GM21526 (cell line): Measurements from ENCODE around the gene PPP1R37.

Experiments
- ATAC-seq: cut with Tn5 transposase; IDR thresholded peaks from one replicate; pipeline ENCODE4 v1.9.1; 2021; ENCODE audit warnings: moderate library complexity; ENCODE audit not compliant: unreplicated experiment, low FRiP score

The PPP1R37 gene

DNA sequence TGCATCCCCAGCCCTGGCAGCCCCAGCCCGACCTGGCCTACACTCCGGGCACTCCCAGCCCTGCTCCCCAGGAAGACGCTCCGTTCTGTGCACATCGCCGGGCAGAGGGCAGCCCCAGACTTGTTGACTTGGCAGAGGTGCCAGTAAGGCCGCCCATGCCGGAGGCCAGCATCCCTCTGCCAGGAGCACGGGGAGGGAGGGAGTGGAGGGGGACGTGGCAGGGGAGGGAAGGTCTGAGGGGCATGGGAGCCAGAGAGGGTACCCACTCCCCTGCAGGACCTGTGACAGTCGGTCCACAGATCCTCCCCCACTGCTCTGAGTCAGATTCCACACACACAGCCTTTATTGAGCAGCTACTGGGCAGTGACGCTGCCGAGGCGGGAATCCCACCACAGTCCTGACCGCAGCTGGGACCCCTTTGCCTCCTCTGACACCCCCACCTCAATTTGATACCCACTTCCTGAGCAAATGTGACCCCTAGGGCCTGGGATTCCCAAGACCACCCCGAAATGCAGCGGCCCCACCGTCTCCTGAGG lies 69.7 kb downstream of the PPP1R37 start:
- no peak for ATAC-seq

DNA sequence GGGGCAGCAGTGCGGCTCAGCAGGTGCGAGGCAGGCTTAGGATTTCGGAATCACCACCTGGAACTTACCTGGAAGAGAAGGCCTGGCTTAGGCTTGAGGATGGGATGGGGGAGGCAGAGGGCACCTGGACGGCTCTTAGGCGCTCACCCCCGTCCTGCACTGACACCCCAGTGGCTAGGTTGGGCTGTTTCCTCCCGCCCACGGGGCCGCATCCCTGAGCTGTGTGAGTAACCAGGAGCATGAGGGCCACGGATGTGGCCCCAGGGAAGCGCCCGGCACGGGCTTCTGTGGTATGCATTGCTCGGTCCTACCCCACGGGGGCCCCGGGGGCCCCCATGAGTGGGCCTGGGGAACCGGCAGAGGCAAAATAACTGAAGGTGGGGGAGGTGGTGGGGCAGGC lies 70.2 kb downstream of the PPP1R37 start:
- no peak for ATAC-seq

DNA sequence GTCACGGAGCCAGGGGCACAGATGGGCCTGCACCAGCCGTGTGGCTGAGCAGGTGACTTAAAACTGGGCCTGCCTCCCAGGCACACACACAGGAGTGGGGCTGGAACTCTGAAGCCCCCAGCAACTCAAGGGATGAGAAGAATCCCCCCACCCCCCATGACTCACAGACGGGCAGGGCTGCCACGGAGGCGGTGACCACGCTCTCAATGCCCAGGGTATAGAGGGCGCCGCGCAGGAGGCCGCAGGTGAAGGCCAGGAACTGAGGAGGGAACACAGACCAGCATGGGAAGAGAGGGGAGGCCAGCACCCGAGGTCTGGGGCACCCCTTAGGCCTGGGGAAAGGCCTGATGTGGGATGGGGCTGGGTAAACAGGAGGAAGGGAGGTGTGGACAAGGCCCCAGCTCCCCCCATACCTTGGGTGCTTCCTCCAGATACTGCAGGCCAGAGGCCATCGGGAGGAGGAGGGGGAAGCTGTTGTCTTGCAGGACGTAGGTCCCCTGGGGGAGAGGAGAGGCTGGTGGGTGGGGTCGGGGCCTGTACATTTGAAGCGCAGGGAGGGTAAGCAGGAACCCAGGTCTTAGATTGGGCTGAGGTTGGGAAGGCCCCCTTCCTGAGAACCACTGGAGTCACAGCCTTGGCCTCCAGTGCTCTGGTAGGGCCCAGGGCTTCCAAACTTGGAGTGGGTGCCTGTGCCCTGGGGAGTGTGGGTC lies 70.9 kb downstream of the PPP1R37 start:
- no peak for ATAC-seq

DNA sequence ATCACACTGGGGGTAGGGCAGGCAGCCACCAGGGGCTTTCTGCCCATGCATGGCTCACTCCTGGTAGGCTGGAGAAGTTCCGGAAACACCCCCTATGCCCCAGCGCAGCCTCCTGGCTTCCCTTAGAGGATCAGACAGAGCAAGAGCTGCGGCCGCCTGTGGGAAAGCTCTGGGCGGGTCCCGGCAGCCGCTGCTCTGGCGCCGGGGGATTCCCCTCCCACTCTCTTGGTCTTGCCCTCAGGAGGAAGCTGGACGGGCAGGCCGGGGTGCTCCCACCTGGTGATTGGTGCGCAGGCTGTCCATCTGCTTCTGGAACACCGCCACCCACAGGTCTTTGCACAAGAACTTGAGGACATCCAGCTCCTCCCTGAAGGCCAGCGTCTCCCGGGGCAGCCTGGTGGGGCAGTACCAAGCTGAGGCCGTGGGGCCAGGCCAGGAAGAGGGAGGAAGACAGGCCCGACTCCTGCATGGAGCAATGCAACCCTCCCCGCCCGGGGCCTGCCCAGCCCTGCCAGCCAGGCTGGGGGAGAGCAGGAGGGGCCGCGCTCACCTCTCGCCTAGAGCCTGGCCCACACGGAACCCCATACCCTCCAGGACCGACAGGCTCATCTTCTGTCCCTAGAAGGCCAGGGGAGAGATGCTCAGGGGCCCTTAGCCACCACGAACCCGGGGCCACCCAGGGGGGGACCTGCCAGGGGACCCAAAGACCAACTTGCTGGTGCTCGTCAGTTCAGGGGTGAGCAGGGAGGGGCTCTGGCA lies 71.8 kb downstream of the PPP1R37 start:
- no peak for ATAC-seq

DNA sequence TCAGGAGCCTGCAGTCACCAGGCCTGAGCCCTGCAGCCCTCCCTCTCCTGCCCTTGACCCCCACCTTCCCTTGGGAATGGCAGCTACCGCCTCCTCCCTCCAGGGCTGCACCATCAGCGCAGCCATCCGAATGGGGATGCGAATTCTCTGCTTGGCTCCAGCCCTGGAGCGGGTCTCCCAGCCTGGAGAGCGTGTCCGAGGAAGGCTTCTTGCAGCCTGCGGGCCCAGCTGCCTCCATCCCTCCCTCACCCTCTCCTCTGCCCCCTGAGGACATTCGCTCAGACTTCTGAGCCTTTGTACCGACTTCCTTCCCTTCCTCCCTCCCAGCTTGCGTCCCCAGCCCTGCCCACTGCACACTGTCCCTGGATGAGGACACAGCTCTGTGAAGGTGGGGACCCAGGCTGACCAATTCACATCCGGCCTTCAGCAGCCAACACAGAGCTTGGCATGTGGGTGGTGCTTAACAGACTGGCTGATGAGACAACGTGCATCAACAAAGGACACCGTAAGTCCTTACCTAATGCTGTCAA lies 73.8 kb downstream of the PPP1R37 start:
- no peak for ATAC-seq

DNA sequence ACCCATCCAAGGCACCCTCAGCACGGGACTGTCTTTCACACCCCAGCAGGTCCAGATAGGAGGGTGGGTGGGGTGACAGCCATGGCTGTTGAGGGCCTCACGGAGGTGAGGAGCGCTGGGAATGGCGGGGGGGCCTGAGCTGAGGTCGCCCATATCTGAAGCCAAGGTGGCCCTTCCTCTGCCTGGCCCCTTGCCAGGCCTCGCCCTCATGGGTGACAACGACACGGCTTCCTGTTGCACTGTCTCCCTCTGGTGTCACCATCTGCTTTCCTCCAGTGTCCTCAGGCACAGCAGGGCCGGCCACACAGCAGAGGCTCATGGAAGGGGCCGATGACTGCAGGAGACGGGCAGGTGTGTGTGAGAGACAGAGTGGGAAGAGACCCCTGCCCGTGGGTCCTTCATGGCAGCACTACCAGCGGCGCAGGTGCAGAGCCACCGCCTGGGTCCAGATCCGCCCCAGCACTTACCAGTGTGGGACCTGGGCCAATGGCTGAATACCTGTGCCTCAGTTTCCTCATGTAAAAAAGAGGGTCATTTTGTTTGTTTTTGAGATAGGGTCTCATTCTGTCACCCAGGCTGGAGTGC lies 75.9 kb downstream of the PPP1R37 start:
- no peak for ATAC-seq

DNA sequence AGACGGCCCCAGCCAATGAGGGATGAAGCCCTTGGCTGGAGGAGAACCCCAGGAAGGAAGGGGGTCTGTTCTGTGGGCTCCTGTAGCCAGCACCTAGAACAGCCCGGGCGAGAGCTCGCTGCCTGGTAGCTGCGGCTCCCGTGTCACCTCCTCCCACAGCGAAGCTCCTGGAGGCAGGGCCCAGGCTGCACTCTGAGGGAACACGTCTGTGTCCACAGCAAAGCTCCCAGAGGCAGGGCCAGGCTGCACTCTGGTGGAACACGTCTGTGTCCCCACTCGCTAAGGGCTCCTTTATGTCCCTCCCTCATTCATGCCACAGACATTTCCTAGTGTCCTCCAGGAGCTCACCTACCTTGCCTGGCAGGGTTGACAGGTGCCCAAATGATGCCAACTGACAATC lies 76.6 kb downstream of the PPP1R37 start:
- ATAC-seq: no peak

DNA sequence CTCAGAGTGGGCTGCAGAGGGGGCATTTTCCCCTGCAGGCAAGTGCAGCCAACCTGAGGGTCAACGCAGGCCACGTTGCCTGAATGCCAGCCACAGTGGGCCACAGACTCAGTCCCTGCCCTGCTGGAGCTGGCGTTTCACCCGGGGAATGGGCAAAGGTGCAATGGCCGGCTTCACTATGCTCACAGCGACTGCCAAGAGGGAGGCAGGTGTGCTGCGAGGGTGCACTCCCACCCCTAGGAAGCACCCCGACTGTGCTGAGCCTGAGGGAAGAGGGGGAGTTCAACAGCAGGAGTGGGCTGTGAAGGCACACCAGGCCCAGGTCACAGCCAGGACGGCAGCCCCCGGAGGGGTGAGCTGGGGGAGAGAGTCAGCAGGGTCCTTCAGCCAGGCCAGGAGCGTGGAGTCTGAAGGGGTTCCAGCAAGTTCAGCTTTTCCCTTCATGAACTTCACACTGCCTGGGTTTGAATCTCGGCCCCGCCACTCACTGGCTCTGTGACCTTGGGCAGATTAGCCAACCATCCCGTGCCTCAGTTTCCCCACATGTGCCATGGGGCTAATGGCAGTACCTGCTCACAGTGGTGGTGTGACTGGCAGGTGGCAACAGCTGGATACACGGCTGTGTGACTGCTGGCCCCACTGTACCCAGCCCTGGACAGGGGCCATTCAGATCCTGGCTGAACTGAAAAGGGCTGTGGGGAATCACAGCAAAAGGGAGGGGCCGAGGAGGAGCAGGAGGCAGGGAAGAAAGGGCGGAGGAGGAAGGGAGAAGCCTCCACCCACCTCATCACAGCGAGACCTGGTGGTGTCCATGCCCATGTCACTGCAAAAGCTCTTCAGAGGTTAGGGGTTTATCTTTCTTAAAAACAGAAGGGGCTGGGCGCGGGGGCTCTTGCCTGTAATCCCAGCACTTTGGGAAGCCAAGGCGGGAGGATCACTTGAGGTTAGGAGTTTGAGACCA lies 77.4 kb downstream of the PPP1R37 start:
- ATAC-seq: no peak

DNA sequence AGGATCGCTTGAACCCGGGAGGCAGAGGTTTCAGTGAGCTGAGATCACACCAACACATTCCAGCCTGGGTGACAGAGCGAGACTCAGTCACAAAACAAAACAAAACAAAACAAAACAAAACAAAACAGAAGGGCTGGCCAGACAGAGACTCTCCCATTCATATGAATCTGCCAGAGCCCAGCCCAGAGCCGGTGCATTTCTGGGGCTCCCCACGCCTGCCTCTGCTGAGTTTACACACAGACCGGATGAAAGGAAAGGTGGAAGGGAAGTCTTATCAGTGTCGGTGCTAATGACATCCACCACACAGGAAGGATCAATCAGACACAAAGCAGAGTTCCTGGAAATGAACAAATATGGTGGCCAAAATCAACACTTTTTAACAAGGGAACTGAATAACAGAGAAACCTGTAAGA lies 78.2 kb downstream of the PPP1R37 start:
- no peak for ATAC-seq

DNA sequence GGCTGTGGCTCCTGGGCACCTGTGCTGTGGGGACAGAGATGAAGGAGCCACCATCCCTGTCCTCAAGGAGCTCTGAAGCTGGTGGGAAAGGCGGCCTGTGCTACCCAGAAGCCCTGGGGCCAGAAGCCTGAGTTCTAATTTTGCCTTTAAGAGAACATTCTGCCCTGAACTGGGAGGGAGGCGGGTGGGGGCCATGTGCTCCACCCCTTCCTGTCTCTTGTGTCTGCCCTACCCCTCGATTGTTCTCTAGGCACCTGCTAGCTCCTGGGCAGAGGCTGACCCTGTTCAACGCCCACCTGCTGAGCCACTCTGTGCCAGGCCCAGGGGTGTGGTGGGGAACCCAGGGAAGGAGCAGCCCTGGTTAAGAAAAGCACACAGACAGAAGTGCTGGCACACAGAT lies 79.2 kb downstream of the PPP1R37 start:
- no peak for ATAC-seq

DNA sequence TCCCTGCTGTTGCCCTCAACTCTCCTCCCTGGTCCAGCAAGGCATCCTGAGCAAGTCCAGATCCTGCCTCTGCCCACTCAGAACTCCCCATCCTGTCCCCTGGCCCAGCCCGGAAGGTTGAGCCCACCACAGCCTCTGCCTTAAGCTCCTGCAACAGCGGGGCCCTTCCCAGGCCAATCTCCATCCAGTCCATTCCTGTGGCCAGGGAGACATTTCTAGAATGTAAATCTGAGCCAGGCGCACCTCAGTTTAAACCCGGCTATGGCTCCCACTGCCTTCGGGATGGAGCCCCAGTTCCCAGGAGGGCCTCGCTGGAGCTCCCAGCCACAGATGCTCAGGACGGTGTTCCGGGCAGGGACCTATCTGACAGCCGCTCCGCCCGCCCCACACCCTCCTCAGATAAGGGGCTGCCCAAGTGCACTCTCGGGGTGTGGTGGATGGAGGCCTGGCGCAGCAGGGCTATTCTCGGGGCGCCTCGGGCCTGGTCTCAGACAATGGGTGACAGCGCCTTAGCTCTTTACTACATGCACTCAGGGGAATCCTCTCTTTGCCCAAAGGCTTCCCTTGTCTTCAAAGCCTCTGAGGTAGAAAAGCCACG lies 79.7 kb downstream of the PPP1R37 start:
- ATAC-seq: no peak

DNA sequence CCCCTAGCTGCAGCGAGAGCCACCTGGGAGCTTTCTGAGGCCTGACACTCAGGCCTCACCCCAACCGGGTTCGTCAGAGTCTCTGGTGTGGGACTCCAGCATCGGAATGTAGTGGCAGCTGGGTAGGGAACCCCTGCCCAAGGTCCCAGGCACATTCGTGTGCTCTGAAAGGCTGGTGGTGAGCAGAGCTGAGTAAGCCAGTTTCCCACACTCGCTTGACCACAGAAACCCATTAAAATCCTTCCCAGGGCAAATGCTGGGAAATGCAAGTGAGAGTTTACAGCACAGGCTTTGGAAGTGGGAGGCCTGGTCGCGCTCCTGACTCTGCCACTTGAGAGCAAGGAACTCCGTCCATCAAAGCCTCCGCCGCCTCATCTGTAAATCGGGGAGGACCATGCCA lies 80.8 kb downstream of the PPP1R37 start:
- no peak for ATAC-seq

DNA sequence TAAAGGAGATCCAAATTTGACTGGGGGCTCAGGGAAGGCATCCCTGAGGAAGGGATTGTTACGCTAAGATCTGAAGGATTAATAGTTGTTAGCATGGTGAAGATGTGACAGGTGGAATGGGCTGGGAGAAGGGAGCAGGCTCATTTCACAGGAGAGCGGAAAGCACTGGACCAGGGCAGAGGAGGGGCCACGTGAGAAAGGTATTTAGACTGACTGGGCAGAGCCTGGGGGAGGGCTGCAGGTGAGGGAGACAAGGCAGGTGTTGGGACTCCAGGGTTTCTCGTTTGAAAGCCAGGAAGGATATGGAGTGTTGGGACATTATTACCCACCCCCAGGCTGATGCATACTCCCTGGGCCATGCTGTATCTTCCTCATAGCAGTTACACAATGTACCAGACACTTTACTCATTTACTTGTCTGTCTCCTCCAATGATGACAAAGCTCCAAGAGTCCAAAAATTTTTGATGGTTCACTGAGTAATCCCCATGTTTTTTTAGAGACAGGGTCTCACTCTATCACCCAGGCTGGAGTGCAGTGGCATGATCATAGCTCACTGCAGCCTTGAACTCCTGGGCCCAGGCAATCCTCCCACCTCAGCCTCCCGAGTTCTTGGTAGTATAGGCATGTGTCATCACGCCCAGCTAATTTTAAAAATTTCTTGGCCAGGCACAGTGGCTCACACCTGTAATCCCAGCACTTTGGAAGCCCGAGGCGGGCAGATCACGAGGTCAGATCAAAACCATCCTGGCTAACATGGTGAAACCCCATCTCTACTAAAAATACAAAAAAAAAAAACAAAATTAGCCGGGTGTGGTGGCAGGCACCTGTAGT lies 82.8 kb downstream of the PPP1R37 start:
- ATAC-seq: no peak

DNA sequence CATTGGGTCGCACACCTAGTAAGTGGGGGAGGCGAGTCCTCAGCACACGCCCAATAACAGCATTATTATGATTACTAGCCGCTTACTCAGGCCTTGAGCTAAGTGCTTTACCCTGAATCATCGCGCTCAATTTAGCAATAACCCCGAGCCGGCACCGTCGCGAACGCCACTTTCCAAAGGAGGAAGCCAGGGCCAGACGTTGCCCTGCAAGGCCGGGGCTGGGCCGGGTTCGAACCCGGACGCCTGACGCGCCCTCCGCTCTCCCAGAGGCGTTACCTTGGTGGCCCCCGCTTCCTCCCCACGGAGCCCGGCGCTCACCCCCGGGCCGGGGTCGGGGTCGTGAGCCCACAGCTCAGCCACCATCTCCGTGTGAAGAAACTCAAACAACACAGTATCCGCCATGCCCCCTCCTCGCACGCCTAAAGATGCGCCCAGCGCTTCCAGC lies 84.9 kb downstream of the PPP1R37 start, which contains the start of gene TRAPPC6A:
TRAPPC6A (minus strand) TSS at position 421 of the 445 bp plus-strand sequence; CDS start at position 402, 19 bp downstream.
- ATAC-seq: peak; percentile 8

DNA sequence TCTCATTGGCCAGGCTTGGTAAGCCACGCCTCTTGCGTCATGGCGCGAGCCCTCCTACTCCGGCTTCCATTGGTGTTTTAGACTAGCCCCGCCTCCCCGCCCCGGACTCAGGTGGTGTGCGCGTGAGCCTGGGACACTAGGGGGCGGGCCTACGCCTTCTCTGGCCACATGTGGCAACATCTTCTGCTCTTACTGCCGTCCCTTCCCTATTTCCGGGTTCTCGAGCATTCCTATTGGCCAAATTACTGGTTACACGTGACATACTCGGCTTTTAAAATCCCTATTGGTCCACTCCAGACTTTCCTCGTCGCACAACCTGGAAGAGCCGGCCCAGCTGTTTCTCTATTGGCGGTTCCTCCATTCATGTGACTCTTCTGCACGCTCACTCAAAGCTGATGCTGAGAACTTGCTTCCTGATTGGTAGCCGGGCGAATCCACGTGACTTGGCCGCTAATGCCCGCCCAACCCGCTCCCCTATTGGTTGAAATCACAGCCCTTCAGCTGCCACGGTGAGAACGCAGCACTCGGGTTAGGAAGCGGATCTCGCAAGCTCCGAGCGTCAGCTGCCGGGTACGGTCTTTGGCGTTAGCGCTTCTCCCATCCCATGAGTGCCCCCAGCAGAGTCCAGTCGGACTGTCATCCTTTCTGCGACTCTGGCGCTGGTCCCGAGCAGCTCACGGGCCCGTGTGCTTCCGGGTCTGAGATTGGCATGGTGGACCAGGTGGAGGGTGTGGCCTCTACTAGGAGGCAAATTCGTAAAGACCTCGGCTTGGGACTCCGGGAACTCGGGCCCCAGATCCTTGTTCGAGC lies 85.5 kb downstream of the PPP1R37 start, which contains the start of gene BLOC1S3:
BLOC1S3 (plus strand) TSS at position 523 of the 810 bp plus-strand sequence. CDS start 513 bp downstream, outside the sequence.
- peak; percentile 73 for ATAC-seq

DNA sequence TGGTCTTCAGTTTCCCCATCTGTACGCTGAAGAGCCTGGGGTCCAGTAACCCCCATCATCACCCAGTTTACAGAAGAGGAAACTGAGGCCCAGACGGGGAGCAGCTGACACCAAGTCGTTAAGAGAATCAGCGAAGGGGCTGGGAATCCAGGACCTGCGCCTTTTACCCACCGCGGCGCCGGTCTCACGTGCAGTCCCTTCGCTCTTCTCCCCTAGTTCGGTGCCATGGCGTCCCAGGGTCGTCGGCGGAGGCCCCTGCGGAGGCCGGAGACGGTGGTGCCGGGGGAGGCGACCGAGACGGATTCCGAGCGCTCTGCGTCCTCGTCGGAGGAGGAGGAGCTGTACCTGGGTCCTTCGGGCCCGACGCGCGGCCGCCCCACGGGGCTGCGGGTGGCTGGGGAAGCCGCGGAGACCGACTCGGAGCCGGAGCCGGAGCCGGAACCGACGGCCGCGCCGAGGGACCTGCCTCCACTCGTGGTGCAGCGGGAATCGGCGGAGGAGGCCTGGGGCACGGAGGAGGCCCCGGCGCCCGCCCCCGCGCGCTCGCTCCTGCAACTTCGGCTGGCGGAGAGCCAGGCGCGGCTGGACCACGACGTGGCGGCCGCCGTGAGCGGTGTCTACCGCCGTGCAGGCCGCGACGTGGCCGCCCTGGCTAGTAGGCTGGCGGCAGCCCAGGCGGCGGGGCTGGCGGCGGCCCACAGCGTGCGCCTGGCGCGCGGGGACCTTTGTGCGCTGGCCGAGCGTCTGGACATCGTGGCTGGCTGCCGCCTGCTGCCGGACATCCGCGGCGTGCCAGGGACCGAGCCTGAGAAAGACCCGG lies 86.3 kb downstream of the PPP1R37 start:
- peak; percentile 13 for ATAC-seq

DNA sequence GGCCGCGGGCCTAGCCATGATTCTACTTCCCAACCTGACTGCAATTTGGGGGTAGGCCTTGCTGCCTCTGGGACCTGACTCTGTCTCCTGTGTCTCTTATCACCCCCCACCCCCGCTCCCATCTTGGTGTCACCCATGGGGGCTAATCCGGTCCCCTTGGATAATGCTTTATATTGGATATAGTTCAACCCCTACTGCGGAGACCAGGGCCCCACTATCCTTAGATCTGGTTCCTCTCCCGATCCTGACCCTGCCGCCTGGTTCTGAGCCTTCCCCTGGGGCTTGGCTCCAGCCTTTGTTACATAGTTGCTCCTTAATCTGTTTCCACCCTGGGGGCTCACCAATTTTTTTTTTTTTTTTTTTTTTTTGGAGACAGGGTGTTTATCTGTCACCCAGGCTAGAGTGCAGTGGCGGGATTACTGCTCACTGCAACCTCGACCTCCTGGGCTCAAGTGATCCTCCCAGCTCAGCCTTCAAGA lies 87.0 kb downstream of the PPP1R37 start:
- no peak for ATAC-seq
